Panc1 (cell line): ENCODE results near the gene GMEB2. TPM values are rescaled to one million over a fixed set of nuclear protein-coding genes. Genes with fewer than 3 reads are reported as not detected.
"Not testable (repeated sequence)": the region's sequence is repeated elsewhere in the genome, so short reads cannot be mapped to it uniquely, and the experiment has no call there.

Experiments used
- ATAC-seq: fragments of 200-7000 bp; cut with Tn5 transposase; 2 replicates; pipeline ENCODE4 v1.9.1; 2020; ENCODE audit warnings: mild to moderate bottlenecking, moderate library complexity
- BruUV-seq: library from RNA; stranded (reverse); fragments of 400-500 nt; replicated peaks from 2 replicates; lab custom pipeline; 2021; lab: Mats Ljungman, UMichigan
- CTCF ChIA-PET: fragments of 300-600 bp; sonication (Branson Sonifier 250); formaldehyde crosslinking; loops from one replicate; lab custom pipeline; 2022; ENCODE audit warnings: antibody characterized with exemption; lab: Charles Lee
- POLR2A ChIA-PET: fragments of 300-600 bp; sonication (Branson Sonifier 250); formaldehyde crosslinking; loops from one replicate; lab custom pipeline; 2022; ENCODE audit warnings: antibody characterized with exemption; lab: Charles Lee
- DNase-seq: peaks from one replicate; pipeline ENCODE4 v3.0.0-alpha.2; 2010; ENCODE audit warnings: low read depth, low spot score
- H3K27ac ChIP-seq: 2 replicates; pipeline ENCODE4 v1.5.1; 2011; ENCODE audit warnings: mild to moderate bottlenecking, low read length, inconsistent platforms
- H3K27me3 ChIP-seq: fragments of 200-500 bp; sonication (Bioruptor generic); 2 replicates; pipeline ENCODE4 v1.6.0; 2014; ENCODE audit warnings: low read length, inconsistent platforms; ENCODE audit not compliant: control insufficient read depth, insufficient read depth
- H3K36me3 ChIP-seq: fragments of 200-500 bp; sonication (Bioruptor generic); 2 replicates; pipeline ENCODE4 v1.5.1; 2014; ENCODE audit warnings: inconsistent platforms, mild to moderate bottlenecking, low read length, moderate library complexity; ENCODE audit not compliant: control insufficient read depth, insufficient read depth
- H3K4me1 ChIP-seq: 2 replicates; pipeline ENCODE4 v1.5.1; 2011; ENCODE audit warnings: inconsistent platforms, mild to moderate bottlenecking, low read length, moderate library complexity; ENCODE audit not compliant: control insufficient read depth, insufficient read depth
- H3K4me3 ChIP-seq, 2 experiments: 2 replicates each; pipeline ENCODE4 v1.5.1; 2011 to 2012; ENCODE audit warnings: low read depth in 2 of 2, low read length in 2 of 2, mild to moderate bottlenecking in 2 of 2, inconsistent platforms in 1 of 2, moderate library complexity in 1 of 2
- H3K9me3 ChIP-seq: fragments of 200-500 bp; sonication (Bioruptor generic); 2 replicates; pipeline ENCODE4 v1.5.1; 2014; ENCODE audit warnings: low read depth, mild to moderate bottlenecking, inconsistent platforms, low read length, moderate library complexity; ENCODE audit not compliant: control insufficient read depth, insufficient read depth
- POLR2AphosphoS5 ChIP-seq: IDR thresholded peaks from 2 replicates; pipeline ENCODE4 v1.6.1; 2012; ENCODE audit warnings: mild to moderate bottlenecking, low read depth, low read length, moderate library complexity
- SIN3A ChIP-seq: IDR thresholded peaks from 2 replicates; pipeline ENCODE4 v1.6.1; 2012; ENCODE audit warnings: low read depth, mild to moderate bottlenecking, low read length, moderate library complexity, borderline replicate concordance; ENCODE audit not compliant: insufficient read depth
- TCF7L2 ChIP-seq: IDR thresholded peaks from 2 replicates; pipeline ENCODE4 v1.6.1; 2011; ENCODE audit warnings: mild to moderate bottlenecking, low read depth, low read length, inconsistent platforms
- in situ Hi-C: cut with HindIII; loops from 2 replicates; pipeline ENCODE4 v1.10.0; 2016; ENCODE audit warnings: low sequenced_read_pairs, low pct_unique_long_range_greater_than_20kb
- intact Hi-C: fragments of 100-400 bp; cut with micrococcal nuclease; formaldehyde crosslinking; loops from one replicate; pipeline ENCODE4 v1.10.0; 2022; ENCODE audit not compliant: unreplicated experiment
- total RNA-seq: library from RNA; stranded (reverse); gene quantifications from one replicate; pipeline ENCODE4 v1.2.1, GENCODE V29; 2021; ENCODE audit not compliant: unreplicated experiment
- TF ChIP-seq, protein P1 (sequence below): fragments of 450-650 bp; IDR thresholded peaks from 2 replicates; pipeline ENCODE4 v1.5.1; 2017; ENCODE audit warnings: mild to moderate bottlenecking
- TF ChIP-seq, protein P2 (sequence below), 2 experiments: IDR thresholded peaks; 2 replicates each; pipeline ENCODE4 v1.6.1; 2011 to 2012; ENCODE audit warnings: low read depth in 2 of 2, control low read depth in 1 of 2, low read length in 1 of 2, mild to moderate bottlenecking in 1 of 2, moderate library complexity in 1 of 2; ENCODE audit not compliant: insufficient read depth in 1 of 2

GMEB2 gene
- total RNA-seq, 1 experiment from 2014 or later: 13.1 TPM

DNA sequence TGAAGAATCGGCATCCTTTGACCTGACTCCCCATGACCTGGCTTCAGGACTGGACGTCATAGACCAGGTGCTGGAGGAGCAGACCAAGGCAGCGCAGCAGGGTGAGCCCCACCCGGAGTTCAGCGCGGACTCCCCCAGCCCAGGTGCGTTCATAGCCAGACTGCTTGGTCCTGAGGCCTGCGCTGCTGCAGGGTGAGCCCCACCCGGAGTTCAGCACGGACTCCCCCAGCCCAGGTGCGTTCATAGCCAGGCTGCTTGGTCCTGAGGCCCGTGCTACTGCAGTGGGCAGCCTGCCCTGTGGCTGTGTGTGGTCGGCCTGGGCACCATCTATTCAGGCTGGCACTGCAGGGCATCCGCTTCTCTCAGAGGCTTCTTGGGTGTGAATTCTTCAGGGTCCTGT is 47.0 kb upstream of the GMEB2 start:
- in situ Hi-C loops: no loop called here
- CTCF ChIA-PET: no interaction called here

DNA sequence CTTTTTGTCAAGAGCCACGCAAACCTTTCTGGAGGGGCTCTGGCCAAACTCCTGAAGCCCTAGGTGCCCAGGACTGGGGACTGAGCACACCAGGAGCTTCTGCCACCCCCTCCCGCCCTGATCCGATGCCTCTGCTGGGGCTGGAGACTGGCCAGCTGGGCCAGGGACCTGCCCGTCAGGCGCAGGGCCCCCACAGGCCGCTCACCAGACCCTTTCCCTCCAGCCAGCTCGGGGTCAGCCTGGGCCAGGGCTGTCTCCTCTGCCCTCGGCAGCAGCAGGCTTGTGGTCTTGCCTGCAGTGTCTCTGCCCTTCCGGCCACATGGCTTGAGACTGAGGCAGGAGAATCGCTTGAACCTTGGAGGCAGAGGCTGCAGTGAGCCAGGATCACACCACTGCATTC is 45.8 kb upstream of the GMEB2 start:
- Histone ChIP-seq H3K27me3 (no peaks in the 10 kb centered on the region), H3K4me1 (no peaks in the 10 kb centered on the region), H3K27ac (no peak overlapping the region), H3K9me3 (no peaks in the 10 kb centered on the region), H3K36me3 (no peaks in the 10 kb centered on the region), H3K4me3 (no peak overlapping the region)
- no peak for TF ChIP-seq TCF7L2
- no peak for TF ChIP-seq POLR2AphosphoS5
- TF ChIP-seq, protein P1, sequence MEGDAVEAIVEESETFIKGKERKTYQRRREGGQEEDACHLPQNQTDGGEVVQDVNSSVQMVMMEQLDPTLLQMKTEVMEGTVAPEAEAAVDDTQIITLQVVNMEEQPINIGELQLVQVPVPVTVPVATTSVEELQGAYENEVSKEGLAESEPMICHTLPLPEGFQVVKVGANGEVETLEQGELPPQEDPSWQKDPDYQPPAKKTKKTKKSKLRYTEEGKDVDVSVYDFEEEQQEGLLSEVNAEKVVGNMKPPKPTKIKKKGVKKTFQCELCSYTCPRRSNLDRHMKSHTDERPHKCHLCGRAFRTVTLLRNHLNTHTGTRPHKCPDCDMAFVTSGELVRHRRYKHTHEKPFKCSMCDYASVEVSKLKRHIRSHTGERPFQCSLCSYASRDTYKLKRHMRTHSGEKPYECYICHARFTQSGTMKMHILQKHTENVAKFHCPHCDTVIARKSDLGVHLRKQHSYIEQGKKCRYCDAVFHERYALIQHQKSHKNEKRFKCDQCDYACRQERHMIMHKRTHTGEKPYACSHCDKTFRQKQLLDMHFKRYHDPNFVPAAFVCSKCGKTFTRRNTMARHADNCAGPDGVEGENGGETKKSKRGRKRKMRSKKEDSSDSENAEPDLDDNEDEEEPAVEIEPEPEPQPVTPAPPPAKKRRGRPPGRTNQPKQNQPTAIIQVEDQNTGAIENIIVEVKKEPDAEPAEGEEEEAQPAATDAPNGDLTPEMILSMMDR: no peak
- TF ChIP-seq SIN3A: no peak
- no TSS peak for BruUV-seq
- in situ Hi-C loops (no loop called here), intact Hi-C loops (no loop called here)
- ATAC-seq (no peak), DNase-seq (no peak)
- CTCF ChIA-PET: no interaction called here
- POLR2A ChIA-PET: no interaction called here

More for the DNA sequence above, 47.0 kb upstream of the GMEB2 start:
- Histone ChIP-seq H3K9me3 (no peaks in the 10 kb centered on the region), H3K4me3 (no peak overlapping the region), H3K27me3 (no peaks in the 10 kb centered on the region), H3K4me1 (no peaks in the 10 kb centered on the region), H3K36me3 (no peaks in the 10 kb centered on the region), H3K27ac (no peak overlapping the region)
- POLR2A ChIA-PET: no interaction called here
- ATAC-seq (no peak), DNase-seq (no peak)
- TF ChIP-seq TCF7L2: no peak
- TF ChIP-seq POLR2AphosphoS5: no peak
- no peak for TF ChIP-seq SIN3A
- TF ChIP-seq, protein P1: no peak
- TF ChIP-seq, protein P2, sequence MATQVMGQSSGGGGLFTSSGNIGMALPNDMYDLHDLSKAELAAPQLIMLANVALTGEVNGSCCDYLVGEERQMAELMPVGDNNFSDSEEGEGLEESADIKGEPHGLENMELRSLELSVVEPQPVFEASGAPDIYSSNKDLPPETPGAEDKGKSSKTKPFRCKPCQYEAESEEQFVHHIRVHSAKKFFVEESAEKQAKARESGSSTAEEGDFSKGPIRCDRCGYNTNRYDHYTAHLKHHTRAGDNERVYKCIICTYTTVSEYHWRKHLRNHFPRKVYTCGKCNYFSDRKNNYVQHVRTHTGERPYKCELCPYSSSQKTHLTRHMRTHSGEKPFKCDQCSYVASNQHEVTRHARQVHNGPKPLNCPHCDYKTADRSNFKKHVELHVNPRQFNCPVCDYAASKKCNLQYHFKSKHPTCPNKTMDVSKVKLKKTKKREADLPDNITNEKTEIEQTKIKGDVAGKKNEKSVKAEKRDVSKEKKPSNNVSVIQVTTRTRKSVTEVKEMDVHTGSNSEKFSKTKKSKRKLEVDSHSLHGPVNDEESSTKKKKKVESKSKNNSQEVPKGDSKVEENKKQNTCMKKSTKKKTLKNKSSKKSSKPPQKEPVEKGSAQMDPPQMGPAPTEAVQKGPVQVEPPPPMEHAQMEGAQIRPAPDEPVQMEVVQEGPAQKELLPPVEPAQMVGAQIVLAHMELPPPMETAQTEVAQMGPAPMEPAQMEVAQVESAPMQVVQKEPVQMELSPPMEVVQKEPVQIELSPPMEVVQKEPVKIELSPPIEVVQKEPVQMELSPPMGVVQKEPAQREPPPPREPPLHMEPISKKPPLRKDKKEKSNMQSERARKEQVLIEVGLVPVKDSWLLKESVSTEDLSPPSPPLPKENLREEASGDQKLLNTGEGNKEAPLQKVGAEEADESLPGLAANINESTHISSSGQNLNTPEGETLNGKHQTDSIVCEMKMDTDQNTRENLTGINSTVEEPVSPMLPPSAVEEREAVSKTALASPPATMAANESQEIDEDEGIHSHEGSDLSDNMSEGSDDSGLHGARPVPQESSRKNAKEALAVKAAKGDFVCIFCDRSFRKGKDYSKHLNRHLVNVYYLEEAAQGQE (IDR thresholded peaks at IDR 0.05; ENCODE audit: insufficient read depth in 1 of 2, low read depth in 2 of 2, low read length in 1 of 2): no peak
- no TSS peak for BruUV-seq
- intact Hi-C loops: no loop called here

DNA sequence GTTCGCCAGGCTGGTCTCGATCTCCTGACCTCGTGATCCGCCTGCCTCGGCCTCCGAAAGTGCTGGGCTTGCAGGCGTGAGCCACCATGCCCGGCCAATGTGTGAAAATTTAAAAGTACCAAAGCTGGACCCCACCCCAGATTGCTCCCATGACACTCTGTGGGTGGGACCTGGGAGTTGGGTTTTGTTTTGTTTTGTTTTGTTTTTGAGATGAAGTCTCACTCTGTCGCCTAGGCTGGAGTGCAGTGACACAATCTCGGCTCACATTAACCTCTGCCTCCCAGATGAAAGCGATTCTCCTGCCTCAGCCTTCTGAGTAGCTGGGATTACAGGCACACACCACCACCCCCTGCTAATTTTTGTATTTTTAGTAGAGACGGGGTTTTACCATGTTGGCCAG is 44.8 kb upstream of the GMEB2 start:
- CTCF ChIA-PET, DNase-seq, H3K4me1 ChIP-seq, H3K36me3 ChIP-seq, H3K9me3 ChIP-seq, H3K27ac ChIP-seq, H3K4me3 ChIP-seq, in situ Hi-C loops, H3K27me3 ChIP-seq, intact Hi-C loops, POLR2A ChIA-PET, BruUV-seq, ATAC-seq: not testable (repeated sequence)
